HG03520 (cell line): ENCODE data around the gene TNMD.
"Not testable (repeated sequence)": the region's sequence is repeated elsewhere in the genome, so short reads cannot be mapped to it uniquely, and the experiment has no call there.

Source experiments
- ATAC-seq: cut with Tn5 transposase; IDR thresholded peaks from one replicate; pipeline ENCODE4 v1.9.1; 2021; ENCODE audit warnings: mild to moderate bottlenecking, moderate library complexity; ENCODE audit not compliant: unreplicated experiment

The TNMD gene

DNA sequence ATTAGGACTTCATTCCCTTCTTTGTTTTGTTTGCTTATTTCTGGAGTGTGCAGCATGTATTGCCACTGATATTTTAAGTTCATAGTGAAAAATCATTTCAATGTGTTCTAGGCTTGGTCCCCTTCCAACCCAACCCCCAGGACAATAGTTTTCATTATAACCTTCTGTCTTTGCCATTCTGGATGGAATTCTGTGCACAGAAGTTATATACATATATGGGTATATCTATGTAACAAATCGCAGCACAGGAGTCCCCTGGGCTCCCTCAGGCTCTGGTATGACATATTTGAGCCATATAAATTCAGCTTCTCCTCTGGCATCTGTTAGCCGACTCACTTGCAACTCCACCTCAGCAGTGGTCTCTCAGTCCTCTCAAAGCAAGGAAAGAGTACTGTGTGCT lies at the start of gene TNMD:
TSS of gene TNMD (plus strand) at position 326 of the 400 bp plus-strand sequence. CDS start 83 bp downstream, outside the sequence.
- no peak for ATAC-seq

DNA sequence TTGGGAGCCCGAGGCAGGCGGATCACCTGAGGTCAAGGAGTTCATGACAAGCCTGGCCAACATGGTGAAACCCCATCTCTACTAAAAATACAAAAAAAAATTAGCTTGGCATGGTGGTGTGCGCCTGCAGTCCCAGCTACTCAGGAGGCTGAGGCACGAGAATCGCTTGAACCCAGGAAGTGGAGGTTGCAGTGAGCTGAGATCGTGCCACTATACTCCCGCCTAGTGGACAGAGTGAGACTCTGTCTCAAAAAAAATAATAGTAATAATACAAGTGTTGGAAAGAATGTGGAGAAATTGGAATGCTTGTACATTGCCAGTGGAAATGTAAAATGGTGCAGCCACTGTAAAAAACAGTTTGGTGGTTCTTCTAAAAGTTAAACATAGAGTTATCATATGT lies 19.2 kb upstream of the TNMD start:
- not testable (repeated sequence) for ATAC-seq

GRCh38 chrX:100586747-100587146 lies 2.0 kb downstream of the TNMD start:
- no peak for ATAC-seq

GRCh38 chrX:100587861-100588260 lies 3.1 kb downstream of the TNMD start:
- no peak for ATAC-seq

DNA sequence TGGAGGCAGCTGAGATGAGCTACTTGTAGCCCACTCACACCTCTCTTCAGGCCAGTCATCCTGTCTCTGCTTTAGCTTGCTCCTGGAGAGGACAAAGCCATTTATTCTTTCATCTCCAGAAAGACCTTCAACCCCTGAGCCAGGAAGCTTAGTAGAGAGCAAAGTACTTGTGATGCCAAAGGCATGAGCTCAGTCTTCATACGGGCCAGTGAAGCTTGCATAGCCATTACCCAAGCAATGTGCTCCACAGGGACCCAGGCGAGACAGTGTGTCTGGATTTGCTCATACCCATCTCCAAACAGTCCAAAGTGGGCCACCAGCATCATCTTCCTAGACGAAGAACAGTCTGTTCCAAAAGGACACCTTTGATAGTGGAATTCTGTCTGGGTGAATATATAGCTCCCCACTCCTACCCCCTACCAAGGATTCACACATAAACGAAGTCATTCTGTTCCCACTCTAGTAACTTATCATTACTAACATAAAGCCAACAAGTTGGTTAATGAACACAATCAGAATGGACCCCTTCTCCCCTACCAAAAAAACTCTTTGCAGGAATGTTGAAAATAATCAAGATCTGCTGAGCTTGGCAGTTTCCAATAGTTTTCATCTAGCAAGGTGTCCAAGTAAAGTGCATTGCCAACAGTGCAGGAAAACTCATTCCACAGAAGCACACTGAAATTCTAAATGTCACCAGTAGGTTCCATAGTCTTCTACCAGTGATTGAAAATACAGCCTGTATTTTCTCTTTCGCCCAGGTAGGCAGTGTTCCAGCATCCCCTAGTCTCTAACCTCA lies 6.7 kb downstream of the TNMD start:
- ATAC-seq = no peak

GRCh38 chrX:100593126-100593525 lies 8.4 kb downstream of the TNMD start:
- no peak for ATAC-seq

GRCh38 chrX:100593581-100593980 lies 8.8 kb downstream of the TNMD start:
- ATAC-seq = no peak

DNA sequence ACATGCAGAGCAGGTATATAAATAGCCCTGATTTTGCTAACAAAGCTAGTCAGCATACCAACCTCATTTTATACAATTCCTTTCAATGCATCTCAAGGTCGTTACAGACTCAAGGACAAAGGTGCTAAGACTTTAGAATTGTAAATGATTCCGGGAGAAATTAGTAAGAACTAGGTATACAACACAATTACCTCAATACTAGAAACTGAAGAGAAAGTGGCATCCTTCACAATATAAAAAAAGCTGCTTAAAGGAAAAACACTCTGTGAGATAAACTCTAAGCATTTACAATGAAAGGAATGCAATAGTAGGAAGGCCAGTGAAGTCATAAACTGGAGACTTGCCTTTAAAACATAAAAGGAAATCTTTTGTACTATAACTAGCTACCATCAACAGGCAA lies 11.9 kb downstream of the TNMD start:
- no peak for ATAC-seq

DNA sequence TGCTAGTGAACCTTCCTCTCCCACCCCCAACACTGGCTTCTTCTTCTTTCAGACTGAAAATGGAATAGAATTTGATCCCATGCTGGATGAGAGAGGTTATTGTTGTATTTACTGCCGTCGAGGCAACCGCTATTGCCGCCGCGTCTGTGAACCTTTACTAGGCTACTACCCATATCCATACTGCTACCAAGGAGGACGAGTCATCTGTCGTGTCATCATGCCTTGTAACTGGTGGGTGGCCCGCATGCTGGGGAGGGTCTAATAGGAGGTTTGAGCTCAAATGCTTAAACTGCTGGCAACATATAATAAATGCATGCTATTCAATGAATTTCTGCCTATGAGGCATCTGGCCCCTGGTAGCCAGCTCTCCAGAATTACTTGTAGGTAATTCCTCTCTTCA lies 14.7 kb downstream of the TNMD start:
- no peak for ATAC-seq

DNA sequence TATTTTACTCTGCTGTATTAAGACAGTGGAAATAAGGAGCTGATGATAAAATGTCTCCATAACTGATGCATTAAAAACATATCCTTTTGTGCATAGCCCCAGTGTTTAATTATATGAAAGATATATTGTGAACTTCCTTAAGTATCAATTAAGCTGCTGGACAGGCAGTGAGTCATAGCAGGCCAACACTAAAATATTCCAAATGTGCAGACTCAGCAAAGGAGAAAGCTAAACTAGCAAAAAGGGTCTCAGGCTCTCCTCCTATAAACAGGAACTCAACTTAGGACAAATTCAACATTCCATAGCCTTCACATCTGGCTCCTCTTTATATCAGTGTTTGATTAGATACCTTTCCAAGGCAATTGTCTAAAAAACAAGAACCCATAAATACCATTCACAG lies 15.6 kb downstream of the TNMD start:
- no peak for ATAC-seq

GRCh38 chrX:100600758-100601157 lies 16.0 kb downstream of the TNMD start:
- ATAC-seq = no peak

DNA sequence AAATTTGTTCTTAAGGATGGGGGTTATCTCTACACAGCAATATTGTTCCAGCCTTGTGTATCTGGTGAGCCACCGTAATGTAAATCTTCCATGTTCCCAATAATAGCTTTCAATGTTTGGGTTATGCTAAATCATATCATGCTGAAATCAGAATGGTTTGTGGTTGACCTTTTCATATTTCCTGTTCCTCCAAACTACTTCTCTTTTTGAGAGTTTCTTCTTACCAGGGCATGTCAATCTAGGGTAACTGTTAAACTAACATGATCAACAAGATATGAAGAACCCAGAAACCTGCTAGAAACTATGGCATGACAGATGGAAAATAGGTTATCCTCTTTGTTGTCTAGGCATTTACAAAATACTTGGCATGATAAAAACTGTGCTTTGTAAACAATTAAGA lies 22.0 kb downstream of the TNMD start:
- ATAC-seq = no peak

DNA sequence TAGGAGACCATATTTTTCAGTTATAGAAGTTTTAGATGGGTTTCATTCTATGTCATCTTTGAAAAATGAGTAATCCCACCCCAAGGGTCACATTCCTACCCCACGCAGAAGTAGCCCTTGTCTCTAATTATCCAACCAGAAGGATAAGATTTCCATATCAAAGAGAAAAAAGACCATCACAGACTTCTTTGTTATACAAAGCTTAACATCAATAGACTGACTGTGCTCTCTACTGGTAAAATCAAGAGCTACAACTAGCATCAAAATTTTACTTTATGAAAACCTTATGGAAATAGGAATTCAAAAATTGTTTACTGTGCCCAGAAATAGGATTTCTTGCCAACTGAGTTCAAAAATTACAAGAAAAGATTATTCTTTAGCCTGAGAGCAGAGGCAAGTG lies 24.9 kb downstream of the TNMD start:
- no peak for ATAC-seq

- ATAC-seq = no peak
These were observed 27.2 kb downstream of the TNMD start for GRCh38 chrX:100611951-100612350.

DNA sequence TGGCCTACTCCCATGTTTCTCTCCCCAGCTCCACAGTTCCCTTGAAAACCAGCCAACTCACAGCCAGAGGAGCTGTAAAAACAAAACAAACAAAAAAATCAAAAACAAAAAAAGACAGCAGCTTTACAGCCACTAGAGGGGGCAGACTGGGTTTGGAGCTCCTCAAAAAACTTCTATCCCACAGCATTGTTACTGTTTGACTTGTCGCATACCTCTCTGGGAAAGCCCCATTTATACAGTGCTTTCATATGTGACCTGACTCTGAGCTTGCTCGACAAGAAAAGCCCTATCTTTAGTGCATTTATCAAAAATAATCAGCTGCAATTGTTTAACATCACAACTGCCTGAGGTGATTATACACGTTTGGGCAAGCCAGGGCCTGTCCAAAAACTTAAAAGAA lies 30.3 kb downstream of the TNMD start:
- peak; percentile 100 for ATAC-seq

DNA sequence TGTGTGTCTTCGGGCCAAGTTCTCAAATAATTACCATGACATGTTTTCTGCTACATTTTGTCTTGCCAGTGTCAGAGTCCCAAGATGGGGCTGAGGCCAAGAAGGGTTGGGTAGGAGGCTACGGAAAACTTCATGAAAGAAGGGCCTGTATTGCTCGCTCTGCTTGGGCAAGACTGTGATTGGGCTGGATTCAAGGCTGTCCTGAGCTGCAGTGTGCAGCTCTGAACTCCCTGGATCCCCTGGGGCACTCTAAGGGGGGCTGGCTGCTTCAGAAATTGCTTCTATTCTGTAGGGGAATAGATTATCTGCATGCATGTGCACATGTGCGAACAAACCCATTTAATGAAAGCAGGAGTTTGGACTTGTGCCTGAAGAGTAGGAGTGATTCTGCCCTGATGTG lies 38.3 kb downstream of the TNMD start:
- no peak for ATAC-seq

GRCh38 chrX:100625985-100626491 lies 41.3 kb downstream of the TNMD start:
- peak; percentile 91 for ATAC-seq

DNA sequence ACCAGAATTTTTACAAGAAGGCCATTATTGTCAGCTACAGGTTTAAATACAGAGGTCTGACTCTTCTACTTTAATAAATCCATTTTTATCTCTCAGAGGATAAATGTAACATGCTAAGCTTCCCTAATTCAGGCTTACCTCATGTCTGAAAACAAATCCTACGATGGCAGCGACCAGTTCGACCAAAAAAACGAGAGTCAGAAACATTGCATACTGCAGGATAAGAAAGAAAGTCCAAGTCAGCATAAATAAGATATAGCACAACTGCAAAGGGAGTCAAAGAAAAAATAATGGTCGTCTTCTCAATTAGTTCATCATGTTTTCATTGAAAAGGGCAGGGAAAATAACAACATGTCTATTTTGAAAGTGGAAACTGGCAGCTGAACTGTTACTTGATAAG lies 50.3 kb downstream of the TNMD start:
- no peak for ATAC-seq

DNA sequence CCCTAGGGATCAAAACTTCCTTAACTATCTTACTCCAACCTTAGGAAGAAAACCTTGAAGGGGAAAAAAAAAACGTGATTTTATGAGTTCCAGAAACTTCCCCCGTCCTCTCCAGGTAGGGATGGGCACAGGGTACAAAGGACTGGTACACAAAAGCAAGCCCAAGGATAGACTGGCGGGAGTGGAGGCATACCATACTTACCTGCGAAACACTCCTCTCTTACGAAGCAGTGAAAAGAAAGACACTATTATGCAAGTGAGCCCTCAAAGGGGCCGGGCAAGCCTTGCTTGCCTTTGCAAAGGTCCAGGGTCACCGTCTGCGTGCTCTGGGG lies 51.2 kb downstream of the TNMD start:
- no peak for ATAC-seq

DNA sequence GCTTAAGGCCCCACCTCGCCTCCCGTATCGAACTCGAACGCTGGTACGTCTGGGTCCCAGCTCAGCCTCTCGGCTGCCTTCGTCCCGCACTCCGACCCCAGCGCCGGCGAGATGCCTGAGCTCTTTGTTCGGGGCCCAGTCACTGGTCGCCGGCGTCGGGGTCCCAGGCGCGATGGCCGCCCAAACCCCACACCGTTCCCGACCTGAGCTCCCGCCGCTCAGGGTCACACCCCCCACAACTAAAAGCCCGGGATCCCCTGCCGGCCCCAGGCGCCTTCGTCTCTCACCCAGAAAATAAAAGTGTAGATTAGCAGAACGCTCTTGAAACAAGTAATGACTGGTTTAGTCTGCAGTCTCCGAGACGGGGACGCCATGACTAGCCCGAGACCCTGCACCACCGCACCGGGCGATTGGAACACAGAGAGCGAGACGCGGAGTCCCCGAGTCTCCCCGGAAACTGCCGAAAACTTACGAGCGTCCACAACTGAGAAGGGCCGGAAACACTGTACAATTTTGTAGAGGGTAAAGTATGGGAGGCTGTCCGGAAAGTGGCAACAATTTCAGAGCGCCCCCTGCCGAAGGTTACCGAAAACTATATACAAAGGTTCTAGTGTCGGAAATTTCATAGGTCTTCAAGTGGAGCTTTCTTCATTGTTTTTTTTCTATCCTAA lies 51.7 kb downstream of the TNMD start, which contains the start of gene TSPAN6:
TSS of gene TSPAN6 (minus strand) at position 486 of the 671 bp plus-strand sequence. CDS start at position 374, 112 bp downstream.
- peak; percentile 95 for ATAC-seq

DNA sequence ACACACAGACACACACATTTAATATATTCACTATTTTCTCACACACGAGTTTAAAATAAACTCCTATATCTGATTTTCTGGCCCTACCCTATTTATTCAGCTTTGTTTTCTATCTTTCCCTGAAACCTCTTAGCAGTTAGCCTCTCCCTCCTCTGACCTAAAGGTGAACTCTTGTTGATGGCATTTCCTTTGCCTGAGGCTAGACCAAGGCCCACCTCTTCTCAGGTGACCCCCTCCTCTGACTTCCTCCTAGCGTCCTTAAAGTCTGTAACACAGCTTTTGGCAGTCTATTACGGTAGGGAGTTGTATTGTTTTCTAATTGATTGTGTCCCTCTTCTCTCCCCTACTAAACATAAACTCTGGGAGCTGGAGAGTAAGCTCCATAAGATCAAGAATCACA lies 57.6 kb downstream of the TNMD start:
- ATAC-seq = no peak

DNA sequence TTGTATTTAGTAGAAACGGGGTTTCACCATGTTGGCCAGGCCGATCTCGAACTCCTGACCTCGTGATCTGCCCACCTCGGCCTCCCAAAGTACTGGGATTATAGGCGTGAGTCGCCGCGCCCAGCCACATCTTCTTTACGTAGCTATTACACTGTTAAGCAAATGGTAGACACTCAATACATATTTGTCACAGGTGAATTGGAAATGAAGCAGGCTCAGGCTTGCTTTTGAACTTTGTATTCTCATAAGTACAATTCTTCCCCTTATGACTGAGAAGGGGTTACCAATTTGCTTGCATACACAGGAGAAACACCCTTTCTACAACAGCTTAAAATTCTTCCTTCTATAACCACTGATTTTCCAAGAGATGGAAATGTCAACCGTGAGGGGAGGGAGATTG lies 58.5 kb downstream of the TNMD start:
- no peak for ATAC-seq
